ENCODE results near the gene TRPM8.

Gene TRPM8

DNA sequence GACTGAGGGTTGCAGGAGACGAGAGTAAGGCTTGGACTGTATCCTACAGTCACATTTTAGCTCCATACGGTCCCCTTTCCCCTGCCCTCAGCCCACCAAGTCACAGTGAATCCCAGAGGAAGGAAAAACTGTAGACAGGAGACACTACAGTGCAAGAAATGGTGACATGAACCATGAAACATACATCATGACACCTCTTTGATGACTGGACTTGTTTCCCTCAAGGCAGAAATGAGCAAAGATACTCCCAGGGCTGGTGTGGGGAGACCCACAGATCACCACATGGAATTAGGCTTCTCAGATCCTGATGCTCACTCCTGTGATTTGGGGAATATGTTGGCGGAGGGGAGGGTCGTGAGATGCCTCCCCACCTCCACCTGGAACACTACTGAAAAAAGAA lies 85.1 kb downstream of the TRPM8 start:
- no peak overlapping the region for H3K4me3 ChIP-seq (ENCODE audit: control insufficient read depth, low read depth, low read length)
- TF ChIP-seq CTCF (conservative IDR thresholded peaks at IDR 0.05; ENCODE audit: control insufficient read depth, insufficient read depth, low read depth, low read length), result no peak

DNA sequence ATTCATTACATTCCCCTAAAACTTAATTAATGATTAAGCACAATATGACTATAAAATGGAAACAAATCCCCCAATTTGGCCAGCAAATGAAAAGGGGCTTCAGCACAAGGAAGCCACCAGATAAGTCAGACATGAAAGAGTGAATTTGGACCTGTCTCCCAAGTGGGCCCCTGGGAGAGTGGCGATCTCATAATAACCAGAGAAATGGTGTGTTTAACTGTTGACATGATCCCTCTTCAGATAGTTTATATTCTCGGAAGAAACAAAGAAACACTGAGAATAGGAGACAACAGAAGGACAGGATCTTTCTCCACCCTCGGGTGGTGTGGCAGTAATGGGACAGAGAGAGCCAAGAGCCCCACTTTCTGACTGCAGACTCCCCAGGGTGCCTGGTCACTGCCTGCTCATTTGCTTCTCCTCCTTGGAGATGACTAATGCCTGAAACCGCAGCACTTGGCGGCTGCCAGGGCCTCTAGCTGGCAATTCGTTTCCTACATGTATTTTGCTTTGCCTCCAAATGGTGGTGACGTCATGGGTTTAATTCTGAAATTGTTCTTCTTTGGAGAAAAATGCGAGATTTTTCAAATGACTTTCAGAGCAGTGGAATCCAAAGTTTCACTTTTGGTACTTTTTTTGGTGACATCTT lies 86.9 kb downstream of the TRPM8 start:
- H3K4me3 ChIP-seq (ENCODE audit: control insufficient read depth, low read depth, low read length), result no peak overlapping the region
- TF ChIP-seq CTCF (conservative IDR thresholded peaks at IDR 0.05; ENCODE audit: control insufficient read depth, insufficient read depth, low read depth, low read length), result no peak
- DNase-seq (ENCODE audit: low read depth), result peak; percentile 97

More for the DNA sequence above, 85.1 kb downstream of the TRPM8 start:
- DNase-seq (ENCODE audit: low read depth), result no peak

GRCh38 chr2:234005126-234005525 lies 88.0 kb downstream of the TRPM8 start:
- H3K4me3 ChIP-seq (ENCODE audit: control insufficient read depth, low read depth, low read length), result no peak overlapping the region
- no peak for TF ChIP-seq CTCF (conservative IDR thresholded peaks at IDR 0.05; ENCODE audit: control insufficient read depth, insufficient read depth, low read depth, low read length)
- no peak for DNase-seq (ENCODE audit: low read depth)

DNA sequence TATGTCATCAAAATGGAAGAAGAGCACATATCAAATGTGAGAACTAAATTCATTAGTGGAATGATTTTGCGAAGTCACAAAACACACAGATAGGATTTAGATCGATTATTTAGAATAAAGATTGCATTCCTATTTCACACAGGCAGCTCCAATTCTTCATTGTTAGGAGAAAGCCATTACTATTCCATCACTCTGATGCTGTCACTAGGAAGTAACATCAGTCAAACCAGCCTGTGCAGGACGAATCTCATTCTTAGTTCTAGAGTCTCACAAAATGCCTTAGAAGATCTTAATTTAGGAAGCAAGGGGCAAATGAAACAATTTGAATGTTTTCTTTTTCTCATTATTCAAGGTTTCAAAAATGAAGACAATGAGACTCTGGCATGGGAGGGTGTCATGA lies 89.3 kb downstream of the TRPM8 start:
- TF ChIP-seq CTCF (conservative IDR thresholded peaks at IDR 0.05; ENCODE audit: control insufficient read depth, insufficient read depth, low read depth, low read length), result no peak
- no peak overlapping the region for H3K4me3 ChIP-seq (ENCODE audit: control insufficient read depth, low read depth, low read length)
- DNase-seq (ENCODE audit: low read depth), result no peak

DNA sequence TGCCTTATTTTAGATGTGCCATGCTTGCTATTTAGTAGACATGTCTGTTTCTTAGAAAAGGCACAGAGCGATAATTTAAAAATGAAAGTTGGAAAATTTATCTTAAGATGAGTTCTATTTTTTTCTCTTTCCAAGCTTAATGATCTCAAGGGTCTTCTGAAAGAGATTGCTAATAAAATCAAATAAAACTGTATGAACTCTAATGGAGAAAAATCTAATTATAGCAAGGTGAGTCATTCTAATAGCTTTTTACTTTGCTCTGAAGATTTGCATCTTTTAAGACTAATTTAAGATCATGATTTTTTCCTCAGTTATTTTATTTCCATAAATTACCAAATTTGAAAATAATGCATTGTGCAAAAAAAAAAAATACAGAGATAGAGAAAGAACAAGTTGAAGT lies 97.3 kb downstream of the TRPM8 start:
- H3K4me3 ChIP-seq (ENCODE audit: control insufficient read depth, low read depth, low read length), result no peak overlapping the region
- DNase-seq (ENCODE audit: low read depth), result no peak
- TF ChIP-seq CTCF (conservative IDR thresholded peaks at IDR 0.05; ENCODE audit: control insufficient read depth, insufficient read depth, low read depth, low read length), result no peak

DNA sequence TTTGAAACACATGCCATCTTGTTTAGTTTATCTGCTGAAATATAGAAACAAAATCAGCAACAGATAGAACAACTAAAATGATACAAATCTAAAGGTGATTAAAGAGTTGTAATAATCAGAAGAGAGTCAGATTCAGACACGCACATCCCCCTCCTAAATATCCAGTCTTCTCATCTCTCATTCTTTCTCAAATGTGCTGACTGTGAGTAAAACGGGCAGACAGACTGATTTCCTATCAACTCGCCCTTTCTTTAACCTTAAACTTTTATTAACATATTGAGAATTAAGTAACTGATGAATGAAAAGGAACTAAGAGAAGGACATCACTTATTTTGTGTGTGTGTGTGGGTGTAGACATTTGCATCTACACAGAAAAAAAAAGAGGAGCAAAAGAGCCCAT lies 98.7 kb downstream of the TRPM8 start:
- no peak overlapping the region for H3K4me3 ChIP-seq (ENCODE audit: control insufficient read depth, low read depth, low read length)
- TF ChIP-seq CTCF (conservative IDR thresholded peaks at IDR 0.05; ENCODE audit: control insufficient read depth, insufficient read depth, low read depth, low read length), result no peak
- no peak for DNase-seq (ENCODE audit: low read depth)

GRCh38 chr2:234019896-234020295 lies 102.7 kb downstream of the TRPM8 start:
- no peak for DNase-seq (ENCODE audit: low read depth)
- H3K4me3 ChIP-seq (ENCODE audit: control insufficient read depth, low read depth, low read length), result no peak overlapping the region
- no peak for TF ChIP-seq CTCF (conservative IDR thresholded peaks at IDR 0.05; ENCODE audit: control insufficient read depth, insufficient read depth, low read depth, low read length)

All from fibroblast of mammary gland (primary cell).